Ishikawa (cell line): ENCODE measurements around the gene CTNNA3.

ENCODE experiments used
- CEBPB ChIP-seq: IDR thresholded peaks from 2 replicates; pipeline ENCODE4 v1.6.1; 2012
- CREB1 ChIP-seq: IDR thresholded peaks from 2 replicates; pipeline ENCODE4 v1.6.1; 2012; ENCODE audit warnings: low read depth
- EGR1 ChIP-seq: IDR thresholded peaks from 2 replicates; pipeline ENCODE4 v1.6.1; 2012
- EP300 ChIP-seq: IDR thresholded peaks from 2 replicates; pipeline ENCODE4 v1.6.1; 2012; ENCODE audit warnings: borderline replicate concordance
- FOXM1 ChIP-seq: IDR thresholded peaks from 2 replicates; pipeline ENCODE4 v1.6.1; 2012; ENCODE audit warnings: low read depth, borderline replicate concordance
- NFIC ChIP-seq: IDR thresholded peaks from 2 replicates; pipeline ENCODE4 v1.6.1; 2012
- RAD21 ChIP-seq: IDR thresholded peaks from 2 replicates; pipeline ENCODE4 v1.6.1; 2012; ENCODE audit warnings: low read depth
- TAF1 ChIP-seq: IDR thresholded peaks from 2 replicates; pipeline ENCODE4 v1.6.1; 2012; ENCODE audit warnings: low read depth, mild to moderate bottlenecking
- TCF12 ChIP-seq: IDR thresholded peaks from 2 replicates; pipeline ENCODE4 v1.6.1; 2012; ENCODE audit warnings: low read depth
- TEAD4 ChIP-seq: IDR thresholded peaks from 2 replicates; pipeline ENCODE4 v1.6.1; 2012
- YY1 ChIP-seq: IDR thresholded peaks from 2 replicates; pipeline ENCODE4 v1.6.1; 2012; ENCODE audit warnings: low read depth
- ZBTB7A ChIP-seq: IDR thresholded peaks from 2 replicates; pipeline ENCODE4 v1.6.1; 2012; ENCODE audit warnings: low read depth
- TF ChIP-seq, protein P1 (sequence below): IDR thresholded peaks from 2 replicates; pipeline ENCODE4 v1.6.1; 2012
- TF ChIP-seq, protein P2 (sequence below): IDR thresholded peaks from 2 replicates; pipeline ENCODE4 v1.6.1; 2012; ENCODE audit warnings: low read depth, mild to moderate bottlenecking

CTNNA3 gene

DNA sequence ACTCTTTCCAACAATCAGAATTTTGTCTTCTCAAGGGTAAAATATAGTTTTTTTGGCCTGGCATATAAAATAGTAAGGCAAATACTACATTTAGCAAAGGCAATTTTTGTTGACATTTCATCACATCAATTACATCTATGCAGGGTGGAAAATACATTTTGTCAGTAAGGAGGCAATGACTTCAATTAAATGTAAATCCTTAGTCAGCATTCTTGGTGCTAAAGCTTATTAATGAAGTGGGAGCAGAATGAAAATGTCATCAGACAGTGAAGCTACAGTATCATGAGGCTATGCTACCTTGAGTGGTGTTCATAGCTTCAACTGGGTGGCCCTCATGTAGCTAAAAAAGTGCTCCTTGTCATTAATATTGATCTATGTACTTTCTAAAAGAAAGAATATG, 761.3 kb downstream of the CTNNA3 start:
- no peak for TF ChIP-seq CEBPB
- no peak for TF ChIP-seq EP300
- no peak for TF ChIP-seq TCF12
- no peak for TF ChIP-seq TEAD4
- TF ChIP-seq, protein P1, sequence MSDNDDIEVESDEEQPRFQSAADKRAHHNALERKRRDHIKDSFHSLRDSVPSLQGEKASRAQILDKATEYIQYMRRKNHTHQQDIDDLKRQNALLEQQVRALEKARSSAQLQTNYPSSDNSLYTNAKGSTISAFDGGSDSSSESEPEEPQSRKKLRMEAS, result no peak
- TF ChIP-seq NFIC, result no peak
- TF ChIP-seq CREB1, result no peak
- no peak for TF ChIP-seq RAD21
- no peak for TF ChIP-seq TAF1

DNA sequence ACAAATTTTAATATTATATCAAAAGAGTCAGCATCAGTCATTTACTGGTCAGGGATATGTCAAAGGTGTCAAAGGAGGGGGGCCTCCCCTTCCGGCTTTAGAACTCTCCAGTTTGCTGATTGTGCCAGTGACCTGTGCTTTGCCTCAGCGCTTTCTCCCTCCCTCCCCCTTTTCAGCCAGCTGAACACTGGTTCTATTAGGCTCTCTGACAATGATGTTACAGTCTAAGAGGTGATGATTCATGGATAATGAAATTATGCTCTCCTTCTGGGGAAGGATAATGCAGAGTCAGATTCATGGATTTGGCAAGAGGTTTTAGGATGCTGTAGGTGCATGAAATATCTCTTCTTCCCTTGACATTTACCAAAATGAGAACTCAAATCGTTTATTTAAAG, 764.0 kb downstream of the CTNNA3 start:
- TF ChIP-seq CEBPB (no peak), EP300 (no peak), NFIC (no peak), CREB1 (no peak), TAF1 (no peak), ZBTB7A (no peak), TCF12 (no peak)
- TF ChIP-seq, protein P1, result no peak
- TF ChIP-seq, protein P2, sequence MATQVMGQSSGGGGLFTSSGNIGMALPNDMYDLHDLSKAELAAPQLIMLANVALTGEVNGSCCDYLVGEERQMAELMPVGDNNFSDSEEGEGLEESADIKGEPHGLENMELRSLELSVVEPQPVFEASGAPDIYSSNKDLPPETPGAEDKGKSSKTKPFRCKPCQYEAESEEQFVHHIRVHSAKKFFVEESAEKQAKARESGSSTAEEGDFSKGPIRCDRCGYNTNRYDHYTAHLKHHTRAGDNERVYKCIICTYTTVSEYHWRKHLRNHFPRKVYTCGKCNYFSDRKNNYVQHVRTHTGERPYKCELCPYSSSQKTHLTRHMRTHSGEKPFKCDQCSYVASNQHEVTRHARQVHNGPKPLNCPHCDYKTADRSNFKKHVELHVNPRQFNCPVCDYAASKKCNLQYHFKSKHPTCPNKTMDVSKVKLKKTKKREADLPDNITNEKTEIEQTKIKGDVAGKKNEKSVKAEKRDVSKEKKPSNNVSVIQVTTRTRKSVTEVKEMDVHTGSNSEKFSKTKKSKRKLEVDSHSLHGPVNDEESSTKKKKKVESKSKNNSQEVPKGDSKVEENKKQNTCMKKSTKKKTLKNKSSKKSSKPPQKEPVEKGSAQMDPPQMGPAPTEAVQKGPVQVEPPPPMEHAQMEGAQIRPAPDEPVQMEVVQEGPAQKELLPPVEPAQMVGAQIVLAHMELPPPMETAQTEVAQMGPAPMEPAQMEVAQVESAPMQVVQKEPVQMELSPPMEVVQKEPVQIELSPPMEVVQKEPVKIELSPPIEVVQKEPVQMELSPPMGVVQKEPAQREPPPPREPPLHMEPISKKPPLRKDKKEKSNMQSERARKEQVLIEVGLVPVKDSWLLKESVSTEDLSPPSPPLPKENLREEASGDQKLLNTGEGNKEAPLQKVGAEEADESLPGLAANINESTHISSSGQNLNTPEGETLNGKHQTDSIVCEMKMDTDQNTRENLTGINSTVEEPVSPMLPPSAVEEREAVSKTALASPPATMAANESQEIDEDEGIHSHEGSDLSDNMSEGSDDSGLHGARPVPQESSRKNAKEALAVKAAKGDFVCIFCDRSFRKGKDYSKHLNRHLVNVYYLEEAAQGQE, result no peak

DNA sequence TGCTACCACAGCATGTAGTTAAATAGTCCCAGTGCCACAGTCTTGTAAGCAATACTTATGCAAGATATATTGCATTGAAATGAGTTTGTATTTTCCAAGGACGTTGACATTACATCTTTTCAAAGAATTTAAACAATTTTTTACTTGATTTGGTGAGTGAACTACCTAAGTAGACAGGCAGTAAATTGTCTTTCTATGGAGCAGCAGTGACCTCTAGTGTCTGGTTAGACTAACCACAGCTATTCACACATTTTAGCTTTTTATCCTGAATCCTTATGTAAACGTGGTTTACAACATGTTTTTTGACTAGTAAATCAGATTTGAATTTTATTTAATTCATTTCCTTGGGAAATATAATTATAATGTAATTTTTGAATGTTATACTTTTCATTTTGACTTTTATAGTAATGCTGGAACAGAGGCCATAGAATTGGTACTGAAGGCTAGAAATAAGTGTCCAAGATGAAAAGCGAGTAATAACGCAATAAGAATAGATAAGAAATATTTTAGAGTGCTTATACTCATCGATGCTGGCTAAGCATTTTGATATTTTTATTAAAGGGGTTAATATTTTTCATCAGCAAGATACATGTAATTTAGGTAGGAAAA, 764.6 kb downstream of the CTNNA3 start:
- TF ChIP-seq, protein P2, result no peak
- TF ChIP-seq CREB1, result no peak
- peak; percentile 89 for TF ChIP-seq RAD21
- TF ChIP-seq EGR1, result no peak

DNA sequence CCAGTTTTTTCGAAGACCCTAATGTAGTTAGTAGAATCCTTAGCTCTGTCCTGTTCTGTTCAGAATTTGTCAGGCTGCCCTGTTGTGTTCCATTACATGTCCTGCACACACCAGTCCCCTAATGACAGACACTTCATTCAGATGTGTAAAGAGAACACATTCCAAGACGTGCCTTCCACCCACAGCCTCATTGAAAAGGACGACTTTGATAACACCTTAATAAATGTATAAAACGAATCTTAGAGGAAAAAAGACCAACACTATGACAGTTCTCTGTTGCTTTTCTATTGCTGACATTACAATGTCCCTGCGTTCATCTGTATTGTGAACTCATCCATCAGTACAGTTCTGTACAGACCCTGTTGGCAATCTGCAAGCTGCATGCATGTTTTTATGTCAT, 766.6 kb downstream of the CTNNA3 start:
- TF ChIP-seq NFIC (no peak), FOXM1 (no peak)
- TF ChIP-seq, protein P1, result no peak

DNA sequence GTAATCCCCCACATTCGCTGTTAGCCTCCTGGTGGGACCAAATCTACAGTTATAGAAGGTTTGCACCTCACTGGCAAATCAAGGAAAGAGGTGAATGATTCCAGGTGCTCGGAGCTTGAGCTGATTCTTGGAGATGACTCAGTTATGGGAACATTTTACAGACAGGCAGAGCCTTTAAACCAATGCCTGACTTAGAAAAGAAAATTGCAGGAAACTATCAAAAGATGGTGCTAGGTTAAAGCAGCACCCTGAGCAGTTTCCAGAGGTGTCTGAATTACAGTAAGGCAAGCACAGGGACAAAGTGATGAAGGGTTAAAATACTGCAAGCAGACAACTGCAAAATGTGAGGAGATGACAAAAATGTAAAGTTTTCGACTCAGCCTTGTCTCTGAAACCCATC, 767.2 kb downstream of the CTNNA3 start:
- no peak for TF ChIP-seq CREB1
- TF ChIP-seq TAF1, result no peak
- no peak for TF ChIP-seq EGR1
- TF ChIP-seq TCF12, result no peak
- TF ChIP-seq TEAD4, result no peak
- TF ChIP-seq EP300, result no peak
- TF ChIP-seq NFIC, result no peak
- TF ChIP-seq, protein P2, result no peak
- TF ChIP-seq, protein P1, result no peak
- TF ChIP-seq YY1, result no peak
- no peak for TF ChIP-seq ZBTB7A
- TF ChIP-seq RAD21, result no peak
- no peak for TF ChIP-seq CEBPB
